ENCODE measurements around the gene ZIC2.

GRCh38 chr13:100024023-100024422 lies 42.4 kb downstream of the ZIC2 start:
- no peak for TF ChIP-seq POLR2AphosphoS5 (IDR thresholded peaks at IDR 0.05; ENCODE audit: borderline replicate concordance, low read depth, low read length)
- TF ChIP-seq FOXP2 (optimal IDR thresholded peaks at IDR 0.05; ENCODE audit: control extremely low read depth, extremely low read length, insufficient read depth) = no peak
- TF ChIP-seq EZH2 (IDR thresholded peaks at IDR 0.05) = no peak

Data from SK-N-MC (cell line).